Measurements from ENCODE around the gene ATP1A2.
A peak's percentile ranks its signal among the peaks of the same experiment; 100 is the strongest.

The ATP1A2 gene

DNA sequence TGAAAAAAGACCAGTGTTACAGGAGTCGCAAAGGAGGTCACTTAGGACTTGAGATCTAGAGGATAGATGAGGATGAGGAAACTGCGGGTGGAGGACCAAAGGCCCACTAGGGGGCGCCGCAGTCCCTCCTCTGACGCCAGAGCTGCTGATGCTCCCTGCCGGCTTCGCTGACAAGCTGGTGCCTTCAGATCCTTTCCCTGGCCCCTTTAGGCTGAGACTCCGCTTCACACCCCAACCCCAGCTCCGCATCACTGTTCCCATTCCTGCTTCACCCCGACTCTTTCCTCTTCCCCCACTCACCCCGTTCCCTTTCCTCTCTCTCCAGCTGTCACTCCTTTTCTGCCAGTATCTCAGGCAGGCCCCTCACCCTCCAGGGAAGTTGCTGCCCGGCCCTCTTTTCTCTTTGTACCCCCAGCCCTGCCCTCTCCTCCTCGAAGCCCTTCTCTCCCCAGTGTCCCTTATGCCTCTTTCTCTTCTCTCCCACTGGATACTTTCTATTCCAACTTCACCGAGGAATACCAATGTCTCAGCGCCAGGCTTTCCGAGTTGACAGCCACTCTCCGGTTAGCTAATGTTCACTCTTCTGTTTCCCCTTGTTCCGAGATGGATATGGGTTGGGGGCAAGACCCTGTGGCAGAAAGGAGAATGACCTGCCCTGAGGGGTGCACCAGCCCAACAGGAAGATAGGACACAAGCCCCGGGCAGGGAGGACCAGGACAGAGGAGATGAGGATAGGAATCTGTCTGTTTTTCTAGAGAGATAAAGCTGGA, 29.7 kb upstream of the ATP1A2 start (continued):
- TF ChIP-seq, protein P1, sequence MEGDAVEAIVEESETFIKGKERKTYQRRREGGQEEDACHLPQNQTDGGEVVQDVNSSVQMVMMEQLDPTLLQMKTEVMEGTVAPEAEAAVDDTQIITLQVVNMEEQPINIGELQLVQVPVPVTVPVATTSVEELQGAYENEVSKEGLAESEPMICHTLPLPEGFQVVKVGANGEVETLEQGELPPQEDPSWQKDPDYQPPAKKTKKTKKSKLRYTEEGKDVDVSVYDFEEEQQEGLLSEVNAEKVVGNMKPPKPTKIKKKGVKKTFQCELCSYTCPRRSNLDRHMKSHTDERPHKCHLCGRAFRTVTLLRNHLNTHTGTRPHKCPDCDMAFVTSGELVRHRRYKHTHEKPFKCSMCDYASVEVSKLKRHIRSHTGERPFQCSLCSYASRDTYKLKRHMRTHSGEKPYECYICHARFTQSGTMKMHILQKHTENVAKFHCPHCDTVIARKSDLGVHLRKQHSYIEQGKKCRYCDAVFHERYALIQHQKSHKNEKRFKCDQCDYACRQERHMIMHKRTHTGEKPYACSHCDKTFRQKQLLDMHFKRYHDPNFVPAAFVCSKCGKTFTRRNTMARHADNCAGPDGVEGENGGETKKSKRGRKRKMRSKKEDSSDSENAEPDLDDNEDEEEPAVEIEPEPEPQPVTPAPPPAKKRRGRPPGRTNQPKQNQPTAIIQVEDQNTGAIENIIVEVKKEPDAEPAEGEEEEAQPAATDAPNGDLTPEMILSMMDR (tag by site-specific recombination; IDR thresholded peaks at IDR 0.05), result peak; percentile 82
- TF ChIP-seq ZBTB48 (tag by site-specific recombination; IDR thresholded peaks at IDR 0.05), result peak; percentile 93
- TF ChIP-seq ZIC2 (tag by site-specific recombination; IDR thresholded peaks at IDR 0.05), result 0 out of 2 replicates have a peak, but pooled peaks have one; percentile 11
- TF ChIP-seq ZNF350 (tag by site-specific recombination; IDR thresholded peaks at IDR 0.05), result no peak
- peak; percentile 58; the same call in 1 of the 2 replicates for TF ChIP-seq PRDM1 (tag by site-specific recombination; IDR thresholded peaks at IDR 0.05)
- TF ChIP-seq, protein P2, sequence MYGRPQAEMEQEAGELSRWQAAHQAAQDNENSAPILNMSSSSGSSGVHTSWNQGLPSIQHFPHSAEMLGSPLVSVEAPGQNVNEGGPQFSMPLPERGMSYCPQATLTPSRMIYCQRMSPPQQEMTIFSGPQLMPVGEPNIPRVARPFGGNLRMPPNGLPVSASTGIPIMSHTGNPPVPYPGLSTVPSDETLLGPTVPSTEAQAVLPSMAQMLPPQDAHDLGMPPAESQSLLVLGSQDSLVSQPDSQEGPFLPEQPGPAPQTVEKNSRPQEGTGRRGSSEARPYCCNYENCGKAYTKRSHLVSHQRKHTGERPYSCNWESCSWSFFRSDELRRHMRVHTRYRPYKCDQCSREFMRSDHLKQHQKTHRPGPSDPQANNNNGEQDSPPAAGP (tag by site-specific recombination; IDR thresholded peaks at IDR 0.05), result no peak
- no peak for TF ChIP-seq SCRT1 (tag by site-specific recombination; IDR thresholded peaks at IDR 0.05; ENCODE audit: borderline replicate concordance)
- TF ChIP-seq, protein P3, sequence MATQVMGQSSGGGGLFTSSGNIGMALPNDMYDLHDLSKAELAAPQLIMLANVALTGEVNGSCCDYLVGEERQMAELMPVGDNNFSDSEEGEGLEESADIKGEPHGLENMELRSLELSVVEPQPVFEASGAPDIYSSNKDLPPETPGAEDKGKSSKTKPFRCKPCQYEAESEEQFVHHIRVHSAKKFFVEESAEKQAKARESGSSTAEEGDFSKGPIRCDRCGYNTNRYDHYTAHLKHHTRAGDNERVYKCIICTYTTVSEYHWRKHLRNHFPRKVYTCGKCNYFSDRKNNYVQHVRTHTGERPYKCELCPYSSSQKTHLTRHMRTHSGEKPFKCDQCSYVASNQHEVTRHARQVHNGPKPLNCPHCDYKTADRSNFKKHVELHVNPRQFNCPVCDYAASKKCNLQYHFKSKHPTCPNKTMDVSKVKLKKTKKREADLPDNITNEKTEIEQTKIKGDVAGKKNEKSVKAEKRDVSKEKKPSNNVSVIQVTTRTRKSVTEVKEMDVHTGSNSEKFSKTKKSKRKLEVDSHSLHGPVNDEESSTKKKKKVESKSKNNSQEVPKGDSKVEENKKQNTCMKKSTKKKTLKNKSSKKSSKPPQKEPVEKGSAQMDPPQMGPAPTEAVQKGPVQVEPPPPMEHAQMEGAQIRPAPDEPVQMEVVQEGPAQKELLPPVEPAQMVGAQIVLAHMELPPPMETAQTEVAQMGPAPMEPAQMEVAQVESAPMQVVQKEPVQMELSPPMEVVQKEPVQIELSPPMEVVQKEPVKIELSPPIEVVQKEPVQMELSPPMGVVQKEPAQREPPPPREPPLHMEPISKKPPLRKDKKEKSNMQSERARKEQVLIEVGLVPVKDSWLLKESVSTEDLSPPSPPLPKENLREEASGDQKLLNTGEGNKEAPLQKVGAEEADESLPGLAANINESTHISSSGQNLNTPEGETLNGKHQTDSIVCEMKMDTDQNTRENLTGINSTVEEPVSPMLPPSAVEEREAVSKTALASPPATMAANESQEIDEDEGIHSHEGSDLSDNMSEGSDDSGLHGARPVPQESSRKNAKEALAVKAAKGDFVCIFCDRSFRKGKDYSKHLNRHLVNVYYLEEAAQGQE (tag by site-specific recombination; IDR thresholded peaks at IDR 0.05), result no peak
- TF ChIP-seq, protein P4, sequence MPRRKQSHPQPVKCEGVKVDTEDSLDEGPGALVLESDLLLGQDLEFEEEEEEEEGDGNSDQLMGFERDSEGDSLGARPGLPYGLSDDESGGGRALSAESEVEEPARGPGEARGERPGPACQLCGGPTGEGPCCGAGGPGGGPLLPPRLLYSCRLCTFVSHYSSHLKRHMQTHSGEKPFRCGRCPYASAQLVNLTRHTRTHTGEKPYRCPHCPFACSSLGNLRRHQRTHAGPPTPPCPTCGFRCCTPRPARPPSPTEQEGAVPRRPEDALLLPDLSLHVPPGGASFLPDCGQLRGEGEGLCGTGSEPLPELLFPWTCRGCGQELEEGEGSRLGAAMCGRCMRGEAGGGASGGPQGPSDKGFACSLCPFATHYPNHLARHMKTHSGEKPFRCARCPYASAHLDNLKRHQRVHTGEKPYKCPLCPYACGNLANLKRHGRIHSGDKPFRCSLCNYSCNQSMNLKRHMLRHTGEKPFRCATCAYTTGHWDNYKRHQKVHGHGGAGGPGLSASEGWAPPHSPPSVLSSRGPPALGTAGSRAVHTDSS (tag by site-specific recombination; IDR thresholded peaks at IDR 0.05), result no peak
- TF ChIP-seq, protein P5, sequence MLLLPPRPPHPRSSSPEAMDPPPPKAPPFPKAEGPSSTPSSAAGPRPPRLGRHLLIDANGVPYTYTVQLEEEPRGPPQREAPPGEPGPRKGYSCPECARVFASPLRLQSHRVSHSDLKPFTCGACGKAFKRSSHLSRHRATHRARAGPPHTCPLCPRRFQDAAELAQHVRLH (tag by site-specific recombination; IDR thresholded peaks at IDR 0.05), result no peak
- TF ChIP-seq, protein P6, sequence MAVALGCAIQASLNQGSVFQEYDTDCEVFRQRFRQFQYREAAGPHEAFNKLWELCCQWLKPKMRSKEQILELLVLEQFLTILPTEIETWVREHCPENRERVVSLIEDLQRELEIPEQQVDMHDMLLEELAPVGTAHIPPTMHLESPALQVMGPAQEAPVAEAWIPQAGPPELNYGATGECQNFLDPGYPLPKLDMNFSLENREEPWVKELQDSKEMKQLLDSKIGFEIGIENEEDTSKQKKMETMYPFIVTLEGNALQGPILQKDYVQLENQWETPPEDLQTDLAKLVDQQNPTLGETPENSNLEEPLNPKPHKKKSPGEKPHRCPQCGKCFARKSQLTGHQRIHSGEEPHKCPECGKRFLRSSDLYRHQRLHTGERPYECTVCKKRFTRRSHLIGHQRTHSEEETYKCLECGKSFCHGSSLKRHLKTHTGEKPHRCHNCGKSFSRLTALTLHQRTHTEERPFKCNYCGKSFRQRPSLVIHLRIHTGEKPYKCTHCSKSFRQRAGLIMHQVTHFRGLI (tag by site-specific recombination; IDR thresholded peaks at IDR 0.05), result no peak
- 0 out of 2 replicates have a peak, but pooled peaks have one; percentile 36 for TF ChIP-seq ZBTB17 (tag by site-specific recombination; IDR thresholded peaks at IDR 0.05)
- no peak for TF ChIP-seq ZNF544 (tag by site-specific recombination; IDR thresholded peaks at IDR 0.05)
- no peak for TF ChIP-seq GLI4 (tag by site-specific recombination; IDR thresholded peaks at IDR 0.05)
- no peak for TF ChIP-seq ZNF175 (tag by site-specific recombination; IDR thresholded peaks at IDR 0.05)
- TF ChIP-seq ZNF654 (tag by site-specific recombination; IDR thresholded peaks at IDR 0.05; ENCODE audit: low read depth), result peak; percentile 83
- TF ChIP-seq, protein P7, sequence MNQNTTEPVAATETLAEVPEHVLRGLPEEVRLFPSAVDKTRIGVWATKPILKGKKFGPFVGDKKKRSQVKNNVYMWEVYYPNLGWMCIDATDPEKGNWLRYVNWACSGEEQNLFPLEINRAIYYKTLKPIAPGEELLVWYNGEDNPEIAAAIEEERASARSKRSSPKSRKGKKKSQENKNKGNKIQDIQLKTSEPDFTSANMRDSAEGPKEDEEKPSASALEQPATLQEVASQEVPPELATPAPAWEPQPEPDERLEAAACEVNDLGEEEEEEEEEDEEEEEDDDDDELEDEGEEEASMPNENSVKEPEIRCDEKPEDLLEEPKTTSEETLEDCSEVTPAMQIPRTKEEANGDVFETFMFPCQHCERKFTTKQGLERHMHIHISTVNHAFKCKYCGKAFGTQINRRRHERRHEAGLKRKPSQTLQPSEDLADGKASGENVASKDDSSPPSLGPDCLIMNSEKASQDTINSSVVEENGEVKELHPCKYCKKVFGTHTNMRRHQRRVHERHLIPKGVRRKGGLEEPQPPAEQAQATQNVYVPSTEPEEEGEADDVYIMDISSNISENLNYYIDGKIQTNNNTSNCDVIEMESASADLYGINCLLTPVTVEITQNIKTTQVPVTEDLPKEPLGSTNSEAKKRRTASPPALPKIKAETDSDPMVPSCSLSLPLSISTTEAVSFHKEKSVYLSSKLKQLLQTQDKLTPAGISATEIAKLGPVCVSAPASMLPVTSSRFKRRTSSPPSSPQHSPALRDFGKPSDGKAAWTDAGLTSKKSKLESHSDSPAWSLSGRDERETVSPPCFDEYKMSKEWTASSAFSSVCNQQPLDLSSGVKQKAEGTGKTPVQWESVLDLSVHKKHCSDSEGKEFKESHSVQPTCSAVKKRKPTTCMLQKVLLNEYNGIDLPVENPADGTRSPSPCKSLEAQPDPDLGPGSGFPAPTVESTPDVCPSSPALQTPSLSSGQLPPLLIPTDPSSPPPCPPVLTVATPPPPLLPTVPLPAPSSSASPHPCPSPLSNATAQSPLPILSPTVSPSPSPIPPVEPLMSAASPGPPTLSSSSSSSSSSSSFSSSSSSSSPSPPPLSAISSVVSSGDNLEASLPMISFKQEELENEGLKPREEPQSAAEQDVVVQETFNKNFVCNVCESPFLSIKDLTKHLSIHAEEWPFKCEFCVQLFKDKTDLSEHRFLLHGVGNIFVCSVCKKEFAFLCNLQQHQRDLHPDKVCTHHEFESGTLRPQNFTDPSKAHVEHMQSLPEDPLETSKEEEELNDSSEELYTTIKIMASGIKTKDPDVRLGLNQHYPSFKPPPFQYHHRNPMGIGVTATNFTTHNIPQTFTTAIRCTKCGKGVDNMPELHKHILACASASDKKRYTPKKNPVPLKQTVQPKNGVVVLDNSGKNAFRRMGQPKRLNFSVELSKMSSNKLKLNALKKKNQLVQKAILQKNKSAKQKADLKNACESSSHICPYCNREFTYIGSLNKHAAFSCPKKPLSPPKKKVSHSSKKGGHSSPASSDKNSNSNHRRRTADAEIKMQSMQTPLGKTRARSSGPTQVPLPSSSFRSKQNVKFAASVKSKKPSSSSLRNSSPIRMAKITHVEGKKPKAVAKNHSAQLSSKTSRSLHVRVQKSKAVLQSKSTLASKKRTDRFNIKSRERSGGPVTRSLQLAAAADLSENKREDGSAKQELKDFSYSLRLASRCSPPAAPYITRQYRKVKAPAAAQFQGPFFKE (tag by site-specific recombination; IDR thresholded peaks at IDR 0.05; ENCODE audit: borderline replicate concordance), result peak; percentile 68; the same call in 1 of the 2 replicates
- no peak for TF ChIP-seq ZNF510 (tag by site-specific recombination; IDR thresholded peaks at IDR 0.05; ENCODE audit: insufficient replicate concordance)

Measured in HEK293 (cell line).